Ovary (tissue), 3 donors: ENCODE results near the gene TBC1D5.

Source experiments
- EP300 ChIP-seq: sonication (generic); formaldehyde crosslinking; IDR thresholded peaks from one replicate; pipeline ENCODE4 v1.6.1; 2017; ENCODE audit warnings: antibody characterized with exemption
- POLR2A ChIP-seq: fragments of 450-650 bp; IDR thresholded peaks from one replicate; pipeline ENCODE4 v1.6.1; 2017; ENCODE audit warnings: antibody characterized with exemption, mild to moderate bottlenecking, moderate library complexity
- TF ChIP-seq, protein P1 (sequence below), 3 donors: fragments of 450-650 bp in 2 of 3; fragments of 200-600 bp in 1 of 3; IDR thresholded peaks; one replicate each; pipeline versions ENCODE4 v1.5.1 to v1.8.0; 2016 to 2022; ENCODE audit warnings: antibody characterized with exemption in 3 of 3, mild to moderate bottlenecking in 1 of 3
- donor health status: DM: no; HTN: no; CAD: no.

DNA sequence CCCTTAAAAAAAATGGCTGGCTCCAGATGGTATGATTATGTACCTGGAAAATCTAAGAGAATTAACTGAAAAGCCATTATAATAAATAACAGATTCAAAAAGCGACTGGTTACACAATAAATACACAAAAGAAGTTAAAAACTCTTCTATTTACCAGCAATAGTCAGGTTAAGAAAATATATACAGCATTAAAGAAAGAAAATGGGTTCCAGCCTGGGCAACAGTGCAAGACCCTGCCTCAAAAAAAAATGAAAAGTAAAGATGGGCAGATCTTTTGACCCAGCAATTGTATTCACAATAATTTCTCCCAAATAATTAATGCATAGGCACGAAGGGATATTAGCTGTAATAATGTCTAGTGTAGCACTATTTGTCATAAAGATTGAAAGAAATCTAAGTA is 8.7 kb downstream of the TBC1D5 start:
- TF ChIP-seq, protein P1, sequence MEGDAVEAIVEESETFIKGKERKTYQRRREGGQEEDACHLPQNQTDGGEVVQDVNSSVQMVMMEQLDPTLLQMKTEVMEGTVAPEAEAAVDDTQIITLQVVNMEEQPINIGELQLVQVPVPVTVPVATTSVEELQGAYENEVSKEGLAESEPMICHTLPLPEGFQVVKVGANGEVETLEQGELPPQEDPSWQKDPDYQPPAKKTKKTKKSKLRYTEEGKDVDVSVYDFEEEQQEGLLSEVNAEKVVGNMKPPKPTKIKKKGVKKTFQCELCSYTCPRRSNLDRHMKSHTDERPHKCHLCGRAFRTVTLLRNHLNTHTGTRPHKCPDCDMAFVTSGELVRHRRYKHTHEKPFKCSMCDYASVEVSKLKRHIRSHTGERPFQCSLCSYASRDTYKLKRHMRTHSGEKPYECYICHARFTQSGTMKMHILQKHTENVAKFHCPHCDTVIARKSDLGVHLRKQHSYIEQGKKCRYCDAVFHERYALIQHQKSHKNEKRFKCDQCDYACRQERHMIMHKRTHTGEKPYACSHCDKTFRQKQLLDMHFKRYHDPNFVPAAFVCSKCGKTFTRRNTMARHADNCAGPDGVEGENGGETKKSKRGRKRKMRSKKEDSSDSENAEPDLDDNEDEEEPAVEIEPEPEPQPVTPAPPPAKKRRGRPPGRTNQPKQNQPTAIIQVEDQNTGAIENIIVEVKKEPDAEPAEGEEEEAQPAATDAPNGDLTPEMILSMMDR (IDR thresholded peaks at IDR 0.05): no peak
- TF ChIP-seq POLR2A (no peak), EP300 (no peak)
